Fibroblast of skin of right quadriceps (primary cell): ENCODE data around the gene RAC3.

Experiments
- DNase-seq: peaks from one replicate; pipeline ENCODE4 v3.0.0-alpha.2; 2013

The RAC3 gene

GRCh38 chr17:82013341-82013740, 18.1 kb upstream of the RAC3 start:
- no peak for DNase-seq

- DNase-seq: no peak
Observed at GRCh38 chr17:82013772-82014321, 17.6 kb upstream of the RAC3 start.

DNA sequence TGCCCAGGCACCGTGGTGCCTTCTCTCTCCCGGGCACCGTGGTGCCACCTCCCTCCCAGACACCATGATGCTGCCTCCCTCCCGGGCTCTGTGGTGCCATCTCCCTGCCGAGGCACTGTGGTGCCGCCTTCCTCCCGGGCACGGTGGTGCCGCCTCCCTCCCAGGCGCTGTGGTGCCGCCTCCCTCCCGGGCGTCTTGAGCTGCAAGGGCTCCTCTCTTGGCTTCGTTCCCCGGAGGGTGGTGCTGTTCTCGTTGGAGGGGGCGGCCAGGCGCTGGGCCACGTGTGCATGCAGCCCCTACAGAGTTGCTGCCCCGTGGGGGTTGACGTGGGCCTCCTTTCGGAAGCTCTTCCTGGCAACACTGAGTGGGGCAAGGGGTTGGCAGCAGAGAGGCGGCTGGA, 17.0 kb upstream of the RAC3 start:
- DNase-seq: no peak

DNA sequence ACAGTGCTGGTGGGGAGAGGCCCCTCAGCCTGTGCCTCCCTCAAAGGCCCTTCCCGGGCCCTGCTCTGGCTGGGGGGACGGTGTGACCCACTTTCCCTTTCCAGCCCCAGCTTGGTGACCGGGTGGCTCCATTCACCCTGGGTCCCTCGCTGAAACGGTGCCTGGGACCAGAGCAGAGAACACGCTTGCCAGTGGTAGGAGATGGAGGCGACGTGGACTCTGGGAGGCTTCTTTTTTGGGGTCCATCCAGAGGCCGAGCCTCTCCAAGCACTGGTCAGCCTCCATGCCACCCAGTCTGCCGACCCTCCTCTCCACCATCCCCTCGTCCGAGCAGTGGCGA, 16.5 kb upstream of the RAC3 start:
- DNase-seq: no peak

- no peak for DNase-seq
Observed at GRCh38 chr17:82015311-82015971, 16.0 kb upstream of the RAC3 start.

GRCh38 chr17:82016061-82016874, 15.2 kb upstream of the RAC3 start:
- DNase-seq: no peak

DNA sequence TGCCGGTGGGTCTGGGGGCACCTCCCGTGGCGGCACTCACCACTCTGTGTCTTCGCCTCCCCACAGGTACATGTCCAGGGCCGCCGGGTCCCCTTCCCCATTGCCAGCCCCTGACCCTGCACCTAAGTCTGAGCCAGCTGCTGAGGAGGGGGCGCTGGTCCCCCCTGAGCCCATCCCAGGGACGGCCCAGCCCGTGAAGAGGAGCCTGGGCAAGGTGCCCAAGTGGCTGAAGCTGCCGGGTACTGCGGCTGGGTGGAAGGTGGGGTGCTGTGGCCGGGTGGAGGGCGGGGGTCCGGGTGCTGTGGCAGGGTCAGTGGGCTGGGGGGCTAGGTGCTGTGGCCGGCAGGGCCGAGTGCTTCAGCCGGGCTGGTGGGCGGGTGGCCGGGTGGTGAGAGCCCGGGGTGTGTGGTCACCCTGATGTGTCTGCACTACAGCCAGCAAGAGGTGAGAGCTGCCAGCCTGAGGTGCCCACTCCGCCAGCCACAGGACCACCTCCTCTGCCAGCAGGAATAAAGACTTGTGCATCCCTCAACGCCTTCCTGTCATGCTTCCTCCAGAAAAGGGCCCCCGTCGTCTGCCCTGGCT, 14.5 kb upstream of the RAC3 start:
- no peak for DNase-seq

GRCh38 chr17:82017612-82018151, 13.8 kb upstream of the RAC3 start:
- DNase-seq: no peak

GRCh38 chr17:82018152-82018988, 13.1 kb upstream of the RAC3 start:
- DNase-seq: no peak

GRCh38 chr17:82018989-82019689, 12.3 kb upstream of the RAC3 start:
- DNase-seq: no peak

DNA sequence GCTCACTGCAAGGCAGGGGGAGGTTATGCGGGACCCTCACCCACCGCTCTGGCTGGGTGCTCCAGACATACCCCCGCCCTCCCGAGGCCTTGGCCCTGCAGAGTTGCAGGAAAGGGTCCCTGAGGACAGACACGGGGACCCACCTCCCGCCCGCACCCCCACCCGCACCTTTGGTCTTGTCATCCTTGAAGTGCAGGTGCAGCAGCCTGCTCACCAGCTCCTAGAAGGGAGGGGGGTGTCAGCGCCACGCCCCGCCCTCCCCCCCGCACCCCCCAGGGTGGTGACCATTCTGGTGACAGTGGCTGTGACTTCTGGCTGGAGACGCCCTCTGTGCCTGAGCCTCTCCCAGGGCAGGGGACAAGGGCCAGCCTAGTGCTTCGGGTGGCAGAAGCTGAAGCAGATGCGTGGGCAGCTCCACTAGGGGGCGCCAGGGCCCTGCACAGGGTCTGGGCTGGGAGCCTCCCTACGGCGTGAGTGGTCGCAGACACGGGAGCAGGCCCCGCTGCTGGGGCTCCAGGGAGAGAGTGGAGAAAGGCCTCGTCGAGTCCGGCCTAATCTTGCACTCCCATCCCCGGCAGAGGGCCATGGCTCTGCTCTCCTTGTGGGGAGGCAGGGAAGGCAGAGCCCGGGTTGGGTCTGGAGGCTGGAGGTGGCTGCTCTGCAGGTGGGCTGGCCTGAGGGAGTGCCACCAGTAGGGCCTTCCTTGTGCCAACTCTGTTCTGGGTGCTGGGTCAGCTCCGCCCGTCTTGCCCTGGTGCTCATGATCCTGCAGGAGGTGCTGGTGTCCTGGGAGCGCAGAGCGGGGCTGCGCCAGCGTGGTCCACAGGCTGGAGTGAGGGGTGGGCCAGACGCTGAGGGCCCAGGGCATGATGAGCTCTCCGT, 11.5 kb upstream of the RAC3 start:
- no peak for DNase-seq

DNA sequence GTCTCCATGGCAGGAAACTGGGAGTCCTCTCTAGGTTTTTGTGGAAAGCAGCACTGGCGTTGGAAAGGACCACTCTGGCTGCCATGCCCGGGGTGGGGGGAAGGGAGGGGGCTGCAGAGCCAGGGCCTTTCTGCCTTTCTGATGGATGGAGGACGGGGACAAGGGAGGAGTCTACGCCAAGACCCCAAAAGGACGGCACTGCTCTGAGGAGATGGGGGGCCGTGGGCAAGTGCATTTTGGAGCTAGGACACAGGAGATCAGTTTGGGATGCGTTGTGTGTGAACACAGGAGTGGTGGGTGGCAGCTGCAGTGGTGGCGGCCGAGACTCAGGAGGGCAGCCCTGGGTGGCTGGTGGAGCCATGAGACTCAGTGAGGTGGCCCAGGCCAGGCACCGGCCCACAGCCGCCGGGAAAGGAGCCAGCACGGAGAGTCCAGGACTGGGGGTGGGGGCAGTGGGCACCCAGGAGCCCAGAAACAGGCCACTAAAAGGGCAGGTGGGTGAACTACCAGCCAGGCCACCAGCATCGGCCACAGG, 10.8 kb upstream of the RAC3 start:
- no peak for DNase-seq

DNA sequence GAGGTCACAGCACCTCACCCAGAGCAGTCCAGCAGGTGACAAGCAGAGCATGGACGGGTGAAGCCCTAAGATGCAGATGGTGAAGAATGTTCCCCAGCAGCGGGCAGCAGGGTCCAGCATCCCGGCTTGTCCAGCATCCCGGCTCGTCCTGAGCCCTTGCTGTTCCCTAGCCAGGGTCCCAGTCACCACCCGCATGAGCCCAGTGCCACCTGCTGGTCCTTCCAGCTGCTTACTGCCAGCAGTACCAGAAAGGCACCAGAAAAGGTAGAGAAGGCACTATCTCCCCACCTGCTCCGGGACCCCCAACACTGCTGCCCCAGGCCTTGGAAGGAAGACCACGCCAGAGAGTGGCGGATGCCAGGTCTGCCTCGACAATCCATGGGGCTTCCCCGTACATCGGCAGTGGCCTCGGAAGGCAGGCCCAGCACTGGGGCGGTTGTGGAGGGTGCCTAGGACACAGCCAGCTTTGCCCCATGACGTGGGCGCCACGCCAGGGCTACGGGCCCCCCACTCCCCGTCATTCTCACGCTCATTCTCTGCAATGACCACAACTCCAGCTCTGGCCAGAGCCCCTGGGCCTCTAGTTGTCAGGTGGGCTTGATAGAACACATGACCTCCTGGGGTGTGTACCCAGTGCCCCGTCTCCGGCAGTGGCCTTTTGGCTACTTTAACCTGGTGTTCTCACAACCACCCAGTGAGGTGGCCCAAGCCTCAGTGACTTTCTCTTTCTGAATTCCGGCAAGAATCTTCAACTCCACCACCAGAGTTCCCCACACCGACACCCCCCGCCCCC, 10.2 kb upstream of the RAC3 start:
- DNase-seq: peak; percentile 59

GRCh38 chr17:82021900-82022309, 9.6 kb upstream of the RAC3 start:
- no peak for DNase-seq

DNA sequence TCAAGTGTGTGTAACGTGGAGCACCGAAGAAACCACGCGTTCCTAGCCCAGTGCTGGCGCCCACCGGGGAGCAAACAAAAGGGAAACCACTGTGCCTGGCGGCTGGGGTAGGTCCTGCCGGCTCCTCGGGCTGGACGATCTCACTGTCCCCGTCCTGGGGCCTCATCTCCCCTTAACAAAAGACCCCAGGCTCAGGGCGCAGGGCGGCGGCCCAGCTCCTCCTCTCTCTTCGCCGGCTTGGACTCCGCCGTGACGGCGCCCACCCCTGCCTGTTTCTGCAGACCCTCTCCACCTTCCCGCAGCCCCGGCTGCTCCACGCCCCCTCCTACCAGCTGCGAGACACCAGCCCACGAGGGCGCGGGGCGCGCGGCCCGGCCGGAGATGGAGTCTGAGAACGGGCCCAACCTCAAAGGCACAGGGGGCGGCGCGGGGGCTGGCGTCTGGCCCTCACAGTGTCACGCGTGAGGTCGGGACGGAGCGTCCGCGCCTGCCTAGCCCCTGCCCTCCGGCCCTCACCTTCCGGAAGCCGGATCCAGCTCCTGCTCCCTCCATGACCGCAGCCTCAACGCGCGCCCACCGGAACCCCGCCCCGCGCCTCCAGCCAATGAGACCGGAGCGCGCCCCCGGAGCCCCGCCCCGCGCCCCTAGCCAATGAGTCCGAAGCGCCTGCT, 9.0 kb upstream of the RAC3 start, which contains the start of gene CENPX:
Gene CENPX, minus strand, starts transcription at position 569 of the 671 bp plus-strand sequence. Its CDS starts 17 bp downstream, at position 552.
- no peak for DNase-seq

GRCh38 chr17:82022981-82023446, 8.5 kb upstream of the RAC3 start, which contains the start of gene LRRC45:
Gene LRRC45 (plus strand): TSS chr17:82023305. CDS start chr17:82023644, 339 bp downstream.
- DNase-seq: peak; percentile 100

- DNase-seq: no peak
Observed at GRCh38 chr17:82023447-82024241, 7.8 kb upstream of the RAC3 start.

DNA sequence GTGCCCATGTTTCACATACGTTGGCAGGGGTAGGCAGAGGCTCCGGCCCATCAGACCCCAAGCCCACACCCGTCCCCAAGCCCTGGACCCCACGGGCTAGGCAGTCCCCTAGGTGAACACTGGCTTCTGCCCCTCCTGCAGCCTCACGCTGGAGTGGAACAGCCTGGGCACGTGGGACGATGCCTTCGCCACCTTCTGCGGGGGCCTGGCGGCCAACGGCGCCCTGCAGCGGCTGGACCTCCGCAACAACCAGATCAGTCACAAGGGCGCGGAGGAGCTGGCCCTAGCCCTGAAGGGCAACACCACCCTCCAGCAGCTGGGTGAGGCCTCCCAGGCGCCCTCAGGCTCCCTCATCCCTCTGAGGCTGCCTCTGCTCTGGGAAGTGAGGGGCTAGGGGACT, 6.6 kb upstream of the RAC3 start:
- no peak for DNase-seq
